Upper lobe of right lung (tissue), 1 donor: ENCODE measurements around the gene MECR. TPM values are rescaled to one million over a fixed set of nuclear protein-coding genes. Genes with fewer than 3 reads are reported as not detected.

Experiments
- ATAC-seq: fragments of 200-7000 bp; cut with Tn5 transposase; one replicate; pipeline ENCODE4 v1.9.1; 2020; ENCODE audit warnings: mild to moderate bottlenecking, moderate library complexity
- DNase-seq: peaks from one replicate; pipeline ENCODE4 v3.0.0-alpha.2; 2020
- H3K27ac ChIP-seq: fragments of 200-600 bp; one replicate; pipeline ENCODE4 v1.8.0; 2022
- H3K27me3 ChIP-seq: fragments of 200-600 bp; one replicate; pipeline ENCODE4 v1.8.0; 2022; ENCODE audit warnings: mild to moderate bottlenecking
- H3K36me3 ChIP-seq: fragments of 200-600 bp; one replicate; pipeline ENCODE4 v1.8.0; 2022
- H3K4me1 ChIP-seq: fragments of 200-600 bp; one replicate; pipeline ENCODE4 v1.8.0; 2022
- H3K4me3 ChIP-seq: fragments of 200-600 bp; one replicate; pipeline ENCODE4 v1.8.0; 2022; ENCODE audit warnings: mild to moderate bottlenecking
- H3K9me3 ChIP-seq: fragments of 200-600 bp; one replicate; pipeline ENCODE4 v1.8.0; 2022
- CTCF ChIP-seq: fragments of 200-600 bp; IDR thresholded peaks from one replicate; pipeline ENCODE4 v1.8.0; 2022; ENCODE audit warnings: antibody characterized with exemption
- intact Hi-C: fragments of 100-400 bp; cut with DNase I; formaldehyde crosslinking; loops from one replicate; pipeline ENCODE4 v1.11.0; 2022
- total RNA-seq: library from RNA; stranded (reverse); fragmentation: NEBNext Ultra II Directional; extraction: Animal tissue kit (Norgen Biotek cat#: 25700); gene quantifications from one replicate; pipeline ENCODE4 v1.2.1, GENCODE V29; 2021
- donor health status: DM: no; HTN: yes; CAD: no; lungs with severe emphysema.

MECR gene
- total RNA-seq, 1 donor from 2014 or later: 16.5 TPM

DNA sequence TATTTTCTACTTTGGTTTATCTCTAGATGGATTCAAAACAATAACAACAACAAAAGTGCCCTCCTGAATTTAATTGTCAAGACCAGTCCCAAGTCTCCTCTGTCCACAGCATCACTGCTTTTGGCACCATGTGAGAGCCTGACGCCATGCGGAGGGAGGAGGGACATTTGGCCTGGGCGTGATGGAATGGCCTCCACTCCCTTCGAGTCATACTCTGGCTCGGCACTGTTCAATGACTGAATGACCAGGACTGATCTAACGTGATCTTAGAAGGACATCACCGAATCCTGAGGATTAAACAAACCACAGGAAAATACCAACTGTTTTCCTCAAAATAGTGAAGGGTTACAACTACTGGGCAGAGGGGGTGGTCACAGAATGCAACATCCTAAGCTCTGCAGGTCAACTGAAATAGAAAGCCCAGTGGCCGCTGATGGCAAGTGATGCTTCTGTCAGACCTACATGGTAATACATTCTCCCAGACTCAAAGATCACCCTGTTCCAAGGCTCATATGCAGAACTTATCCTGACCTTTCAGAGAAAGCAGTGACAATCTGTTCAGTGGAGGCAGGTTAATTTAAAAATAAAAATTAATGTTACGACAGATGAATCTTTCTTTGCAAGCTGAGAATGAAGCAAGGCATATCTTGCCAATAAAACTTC is 68.1 kb downstream of the MECR start:
- DNase-seq (no peak), ATAC-seq (no peak)
- Histone ChIP-seq H3K27ac (no peak overlapping the region), H3K9me3 (no peaks in the 10 kb centered on the region), H3K36me3 (peaks cover 77% of the 10 kb centered on the region), H3K4me3 (no peak overlapping the region), H3K4me1 (peaks cover 27% of the 10 kb centered on the region), H3K27me3 (no peaks in the 10 kb centered on the region)
- TF ChIP-seq CTCF: no peak
- intact Hi-C loops: no loop called here

- H3K36me3 ChIP-seq: peaks cover 77% of the 10 kb centered on the region
- ATAC-seq: no peak
- H3K27ac ChIP-seq: no peak overlapping the region
- DNase-seq: no peak
- H3K9me3 ChIP-seq: no peaks in the 10 kb centered on the region
- intact Hi-C loops: no loop called here
- TF ChIP-seq CTCF: no peak
- peaks cover 33% of the 10 kb centered on the region for H3K4me1 ChIP-seq
- H3K27me3 ChIP-seq: no peaks in the 10 kb centered on the region
- no peak overlapping the region for H3K4me3 ChIP-seq
Measured at GRCh38 chr1:29162025-29162424, 68.7 kb downstream of the MECR start.

DNA sequence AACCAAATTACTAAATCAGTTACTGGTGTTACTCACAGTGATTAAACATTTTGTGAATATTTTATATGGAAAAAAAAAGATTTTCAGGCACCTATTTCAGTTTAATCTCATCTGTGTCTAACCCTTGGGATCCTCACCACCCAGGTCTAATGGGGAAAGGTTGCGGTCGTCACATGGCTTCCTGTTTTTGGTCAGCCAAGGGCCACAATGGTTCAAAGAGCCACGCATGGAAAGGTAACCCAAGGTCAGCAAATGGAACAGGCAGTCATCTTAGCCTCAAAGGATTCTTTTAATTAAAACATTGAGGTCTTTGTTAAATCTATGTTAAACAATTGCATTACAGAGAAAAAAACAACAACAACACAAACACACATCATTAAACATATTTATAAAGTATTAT is 71.0 kb downstream of the MECR start:
- no peak for TF ChIP-seq CTCF
- Histone ChIP-seq H3K4me3 (no peak overlapping the region), H3K36me3 (peaks cover 76% of the 10 kb centered on the region), H3K9me3 (no peaks in the 10 kb centered on the region), H3K27me3 (no peaks in the 10 kb centered on the region), H3K4me1 (peaks cover 41% of the 10 kb centered on the region), H3K27ac (no peak overlapping the region)
- intact Hi-C loops: no loop called here
- ATAC-seq (no peak), DNase-seq (no peak)

GRCh38 chr1:29157269-29157601 is 73.5 kb downstream of the MECR start:
- peaks cover 90% of the 10 kb centered on the region for H3K36me3 ChIP-seq

GRCh38 chr1:29156543-29157268 is 74.0 kb downstream of the MECR start:
- Histone ChIP-seq H3K27me3 (no peaks in the 10 kb centered on the region), H3K36me3 (peaks cover 95% of the 10 kb centered on the region), H3K27ac (no peak overlapping the region), H3K9me3 (no peaks in the 10 kb centered on the region), H3K4me1 (peaks cover 30% of the 10 kb centered on the region), H3K4me3 (no peak overlapping the region)
- DNase-seq (no peak), ATAC-seq (no peak)
- TF ChIP-seq CTCF: no peak
- intact Hi-C loops: no loop called here

More at GRCh38 chr1:29157269-29157601, 73.5 kb downstream of the MECR start:
- Histone ChIP-seq H3K9me3 (no peaks in the 10 kb centered on the region), H3K4me1 (peaks cover 34% of the 10 kb centered on the region), H3K4me3 (no peak overlapping the region), H3K27ac (no peak overlapping the region), H3K27me3 (no peaks in the 10 kb centered on the region)
- ATAC-seq (no peak), DNase-seq (no peak)
- intact Hi-C loops: no loop called here
- no peak for TF ChIP-seq CTCF
